ENCODE data around the gene TTLL5. TPM values are rescaled to one million over a fixed set of nuclear protein-coding genes. Genes with fewer than 3 reads are reported as not detected.

TTLL5 gene
- total and polyA plus RNA-seq, 2 of the 13 experiments (the other 11 are each of a cell fraction or from before 2014, with no cell fraction given) = 11.8 to 18.8 TPM

- TF ChIP-seq ZNF460 (CRISPR knock-in tag; IDR thresholded peaks at IDR 0.05; ENCODE audit: borderline replicate concordance) (no peak), PRDM15 (CRISPR knock-in tag; IDR thresholded peaks at IDR 0.05) (no peak)
Observed at GRCh38 chr14:75811136-75811829, 150.2 kb downstream of the TTLL5 start (continued).

- Histone ChIP-seq H3K4me1 (ENCODE audit: insufficient read depth, low read length) (no peaks in the 10 kb centered on the region), H3K4me3 (replicated peaks in 1 of 3; ENCODE audit: insufficient read depth in 1 of 3, low read depth in 2 of 3, low read length in 3 of 3) (no peak overlapping the region), H3K36me3 (replicated peaks in 1 of 2; ENCODE audit: control insufficient read depth in 1 of 2, insufficient read depth in 2 of 2, low read length in 2 of 2) (peaks cover 2 to 21% of the 10 kb centered on the region in 2 experiments; a peak in 3 of 5 replicates), H3K4me2 (ENCODE audit: low read depth, low read length) (no peak overlapping the region), H3K27me3 (ENCODE audit: control insufficient read depth in 1 of 2, insufficient read depth in 2 of 2, low read length in 2 of 2) (no peaks in the 10 kb centered on the region), H3K79me2 (ENCODE audit: insufficient read depth, low read length) (no peaks in the 10 kb centered on the region), H3K9ac (ENCODE audit: insufficient read depth, low read depth, low read length) (no peak overlapping the region), H3K9me3 (ENCODE audit: low read length) (no peaks in the 10 kb centered on the region), H4K20me1 (ENCODE audit: insufficient read depth, low read length) (no peaks in the 10 kb centered on the region), H2AFZ (ENCODE audit: low read length) (no peak overlapping the region), H3K27ac (ENCODE audit: extremely low read length, insufficient read depth, low read length) (no peak overlapping the region)
- in situ Hi-C loops (cut with HindIII; ENCODE audit: extremely low pct_ligation_motif_present, low pct_unique_long_range_greater_than_20kb) = no loop called here
- 94% methylated on average over 7 of the region's 7 CpGs for WGBS (ENCODE audit: low lambda C conversion rate)
- ATAC-seq (no peak), FAIRE-seq (no peak), DNase-seq (ENCODE audit: low spot score) (no peak)
- POLR2A ChIA-PET = no interaction called here
- CTCF ChIA-PET (ENCODE audit: low intra/inter-chr PET ratio, low total read pairs) = no interaction called here
- no peak for TF ChIP-seq MEF2D (CRISPR knock-in tag; IDR thresholded peaks at IDR 0.05)
- TF ChIP-seq FLYWCH1 (CRISPR knock-in tag; IDR thresholded peaks at IDR 0.05) = no peak
- no peak for TF ChIP-seq THAP11 (CRISPR knock-in tag; IDR thresholded peaks at IDR 0.05)
- TF ChIP-seq ZNF264 (CRISPR knock-in tag; IDR thresholded peaks at IDR 0.05) = no peak
- TF ChIP-seq ZNF709 (CRISPR knock-in tag; IDR thresholded peaks at IDR 0.05) = no peak
- no peak for TF ChIP-seq MIER2 (CRISPR knock-in tag; IDR thresholded peaks at IDR 0.05)
- TF ChIP-seq MIXL1 (CRISPR knock-in tag; IDR thresholded peaks at IDR 0.05) = no peak
- TF ChIP-seq ZNF367 (CRISPR knock-in tag; IDR thresholded peaks at IDR 0.05; ENCODE audit: borderline replicate concordance) = no peak
- TF ChIP-seq GABPB1 (CRISPR knock-in tag; IDR thresholded peaks at IDR 0.05) = no peak
- no peak for TF ChIP-seq CEBPG (CRISPR knock-in tag; IDR thresholded peaks at IDR 0.05)
- no peak for TF ChIP-seq ZNF383 (CRISPR knock-in tag; IDR thresholded peaks at IDR 0.05; ENCODE audit: borderline replicate concordance)
- no peak for TF ChIP-seq TBP (CRISPR knock-in tag; IDR thresholded peaks at IDR 0.05)
- no peak for TF ChIP-seq DMTF1 (CRISPR knock-in tag; IDR thresholded peaks at IDR 0.05)
- no peak for TF ChIP-seq MTA1 (CRISPR knock-in tag; IDR thresholded peaks at IDR 0.05; ENCODE audit: borderline replicate concordance)
- TF ChIP-seq ZNF30 (CRISPR knock-in tag; IDR thresholded peaks at IDR 0.05) = no peak
- no peak for TF ChIP-seq PCBP1 (IDR thresholded peaks at IDR 0.05; ENCODE audit: borderline replicate concordance, low read depth, low read length)
- intact Hi-C loops (cut with micrococcal nuclease; ENCODE audit: unreplicated experiment) = no loop called here
- no TSS peak for BruUV-seq (replicated peaks)
Observed at GRCh38 chr14:75811872-75812499, 150.9 kb downstream of the TTLL5 start.
